MCF 10A (cell line): ENCODE results near the gene PRKCZ. TPM values are rescaled to one million over a fixed set of nuclear protein-coding genes. Genes with fewer than 3 reads are reported as not detected.

Source experiments
- BruUV-seq: library from RNA; stranded (reverse); fragments of 400-500 nt; replicated peaks from 2 replicates; lab custom pipeline; 2021; lab: Mats Ljungman, UMichigan
- CTCF ChIA-PET: fragments of 300-600 bp; sonication (Branson Sonifier 250); formaldehyde crosslinking; extraction: SDS; loops from one replicate; lab custom pipeline; 2021; ENCODE audit warnings: antibody characterized with exemption, inconsistent platforms; lab: Yijun Ruan, JAX
- POLR2A ChIA-PET: fragments of 300-600, 350-650 bp; sonication (Branson Sonifier 250); formaldehyde crosslinking; extraction: SDS; loops from one replicate; lab custom pipeline; 2020; ENCODE audit warnings: antibody characterized with exemption, inconsistent platforms; lab: Yijun Ruan, JAX
- DNase-seq: peaks from one replicate; pipeline ENCODE4 v3.0.0-alpha.2; 2018; ENCODE audit not compliant: unreplicated experiment
- H3K27ac Mint-ChIP-seq: one replicate; pipeline ENCODE4 v1.8.0; 2022; ENCODE audit warnings: mild to moderate bottlenecking, low read depth, mixed read lengths; ENCODE audit not compliant: unreplicated experiment
- H3K27me3 Mint-ChIP-seq: one replicate; pipeline ENCODE4 v1.8.0; 2022; ENCODE audit warnings: mixed read lengths; ENCODE audit not compliant: insufficient read depth, unreplicated experiment
- H3K36me3 Mint-ChIP-seq: one replicate; pipeline ENCODE4 v1.8.0; 2022; ENCODE audit warnings: mild to moderate bottlenecking, moderate library complexity, mixed read lengths; ENCODE audit not compliant: insufficient read depth, unreplicated experiment
- H3K4me1 Mint-ChIP-seq: one replicate; pipeline ENCODE4 v1.8.0; 2022; ENCODE audit warnings: mixed read lengths; ENCODE audit not compliant: insufficient read depth, unreplicated experiment
- H3K4me3 Mint-ChIP-seq: one replicate; pipeline ENCODE4 v1.8.0; 2022; ENCODE audit warnings: mild to moderate bottlenecking, moderate library complexity, mixed read lengths; ENCODE audit not compliant: unreplicated experiment
- H3K9me3 Mint-ChIP-seq: one replicate; pipeline ENCODE4 v1.8.0; 2022; ENCODE audit warnings: mixed read lengths; ENCODE audit not compliant: unreplicated experiment
- intact Hi-C: fragments of 100-400 bp; cut with micrococcal nuclease; formaldehyde crosslinking; loops from 2 replicates; pipeline ENCODE4 v1.14.1; 2022
- total RNA-seq: library from RNA; stranded (reverse); gene quantifications from 2 replicates; pipeline ENCODE4 v1.2.3, GENCODE V29; 2022
- TF ChIP-seq, protein P1 (sequence below): fragments of 200-600 bp; IDR thresholded peaks from one replicate; pipeline ENCODE4 v1.8.0; 2022; ENCODE audit warnings: antibody characterized with exemption, mild to moderate bottlenecking; ENCODE audit not compliant: unreplicated experiment

The PRKCZ gene
- total RNA-seq, 1 experiment from 2014 or later, result 24.9 TPM

DNA sequence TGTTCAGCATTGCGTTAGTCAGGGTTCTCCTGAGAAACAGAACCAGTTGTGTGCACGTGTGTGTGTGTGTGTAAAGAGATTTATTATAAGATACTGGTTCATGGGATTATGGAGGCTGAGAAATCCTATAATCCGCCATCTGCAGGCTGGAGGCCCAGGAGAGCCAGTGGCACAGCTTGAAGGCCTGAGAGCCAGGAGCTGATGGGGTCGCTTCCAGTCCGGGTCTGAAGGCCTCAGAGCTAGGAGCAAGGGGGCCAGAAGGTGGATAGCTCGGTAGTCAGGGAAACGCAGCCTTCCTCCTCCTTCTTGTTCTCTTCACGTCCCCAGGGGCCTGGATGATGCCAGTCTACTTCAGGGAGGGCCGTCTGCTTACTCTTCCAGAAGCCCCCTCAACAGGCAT lies 106.7 kb downstream of the PRKCZ start:
- no peak overlapping the region for H3K27ac Mint-ChIP-seq
- no peak overlapping the region for H3K4me3 Mint-ChIP-seq
- CTCF ChIA-PET, result interaction anchor here (1.1 to 2.1 kb wide), 2 partner anchors 17 to 18 kb away, joined by 4 to 14 read pairs; no protein-coding TSS in a partner anchor
- H3K27me3 Mint-ChIP-seq, result no peaks in the 10 kb centered on the region
- no peak for DNase-seq
- H3K36me3 Mint-ChIP-seq, result peaks cover 17% of the 10 kb centered on the region
- no TSS peak for BruUV-seq
- intact Hi-C loops, result no loop called here
- no peaks in the 10 kb centered on the region for H3K4me1 Mint-ChIP-seq
- POLR2A ChIA-PET, result no interaction called here
- H3K9me3 Mint-ChIP-seq, result peaks cover 10% of the 10 kb centered on the region
- TF ChIP-seq, protein P1, sequence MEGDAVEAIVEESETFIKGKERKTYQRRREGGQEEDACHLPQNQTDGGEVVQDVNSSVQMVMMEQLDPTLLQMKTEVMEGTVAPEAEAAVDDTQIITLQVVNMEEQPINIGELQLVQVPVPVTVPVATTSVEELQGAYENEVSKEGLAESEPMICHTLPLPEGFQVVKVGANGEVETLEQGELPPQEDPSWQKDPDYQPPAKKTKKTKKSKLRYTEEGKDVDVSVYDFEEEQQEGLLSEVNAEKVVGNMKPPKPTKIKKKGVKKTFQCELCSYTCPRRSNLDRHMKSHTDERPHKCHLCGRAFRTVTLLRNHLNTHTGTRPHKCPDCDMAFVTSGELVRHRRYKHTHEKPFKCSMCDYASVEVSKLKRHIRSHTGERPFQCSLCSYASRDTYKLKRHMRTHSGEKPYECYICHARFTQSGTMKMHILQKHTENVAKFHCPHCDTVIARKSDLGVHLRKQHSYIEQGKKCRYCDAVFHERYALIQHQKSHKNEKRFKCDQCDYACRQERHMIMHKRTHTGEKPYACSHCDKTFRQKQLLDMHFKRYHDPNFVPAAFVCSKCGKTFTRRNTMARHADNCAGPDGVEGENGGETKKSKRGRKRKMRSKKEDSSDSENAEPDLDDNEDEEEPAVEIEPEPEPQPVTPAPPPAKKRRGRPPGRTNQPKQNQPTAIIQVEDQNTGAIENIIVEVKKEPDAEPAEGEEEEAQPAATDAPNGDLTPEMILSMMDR, result no peak

DNA sequence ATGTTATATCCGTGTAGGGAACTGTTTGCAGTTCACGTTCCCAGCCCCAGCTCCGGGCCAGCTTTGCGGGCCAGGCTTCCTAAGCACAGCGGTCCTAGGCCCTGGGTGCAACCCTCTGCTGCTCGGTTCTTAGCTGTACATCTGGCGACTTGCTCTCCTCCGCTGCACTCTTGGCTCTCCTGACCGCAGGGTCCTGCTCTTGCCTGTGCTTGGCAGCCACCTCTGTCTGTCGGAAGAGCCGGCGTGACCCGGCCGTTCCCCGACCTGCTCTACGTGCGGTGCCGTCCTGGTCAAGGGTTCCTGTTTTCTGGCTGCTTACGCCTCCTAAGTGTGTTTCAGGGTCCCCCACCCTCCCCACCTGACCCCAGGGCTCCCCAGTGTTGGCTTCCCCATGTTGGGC lies 107.6 kb downstream of the PRKCZ start:
- H3K27ac Mint-ChIP-seq, result no peak overlapping the region
- peaks cover 12% of the 10 kb centered on the region for H3K36me3 Mint-ChIP-seq
- DNase-seq, result no peak
- H3K27me3 Mint-ChIP-seq, result no peaks in the 10 kb centered on the region
- BruUV-seq, result no TSS peak
- H3K4me3 Mint-ChIP-seq, result no peak overlapping the region
- H3K4me1 Mint-ChIP-seq, result no peaks in the 10 kb centered on the region
- intact Hi-C loops, result no loop called here
- CTCF ChIA-PET, result interaction anchor here (0.6 to 2.1 kb wide), 3 partner anchors 12 to 18 kb away, joined by 3 to 14 read pairs (median 3); no protein-coding TSS in a partner anchor
- POLR2A ChIA-PET, result no interaction called here
- peaks cover 10% of the 10 kb centered on the region for H3K9me3 Mint-ChIP-seq
- TF ChIP-seq, protein P1, result no peak

DNA sequence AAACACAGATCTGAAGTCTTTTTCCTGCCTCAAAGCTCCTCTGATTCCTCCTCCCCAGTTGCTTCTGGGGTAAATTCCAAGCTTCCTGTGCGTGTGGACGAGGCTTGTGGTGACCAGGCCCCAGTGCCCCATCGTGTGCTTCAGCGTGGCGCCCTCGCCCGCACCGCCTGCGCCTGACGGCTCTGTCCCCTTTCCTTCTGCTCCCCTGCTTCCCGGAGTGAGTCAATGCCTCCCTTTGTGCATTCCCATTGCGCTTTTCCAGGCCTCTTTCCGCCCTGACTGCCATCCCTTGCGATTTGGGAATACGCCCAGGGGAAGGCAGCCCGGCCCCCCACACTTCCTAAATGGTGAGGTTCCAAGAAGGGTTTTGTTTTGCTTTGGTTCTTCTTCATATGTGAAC lies 108.1 kb downstream of the PRKCZ start:
- TF ChIP-seq, protein P1, result no peak
- no TSS peak for BruUV-seq
- intact Hi-C loops, result no loop called here
- Mint-ChIP-seq H3K4me1 (no peaks in the 10 kb centered on the region), H3K27me3 (no peaks in the 10 kb centered on the region), H3K27ac (no peak overlapping the region), H3K4me3 (no peak overlapping the region), H3K36me3 (peaks cover 7% of the 10 kb centered on the region), H3K9me3 (peaks cover 10% of the 10 kb centered on the region)
- DNase-seq, result no peak
- CTCF ChIA-PET, result interaction anchor here (0.6 to 2.1 kb wide), 3 partner anchors 12 to 18 kb away, joined by 3 to 14 read pairs (median 3); no protein-coding TSS in a partner anchor
- POLR2A ChIA-PET, result no interaction called here

DNA sequence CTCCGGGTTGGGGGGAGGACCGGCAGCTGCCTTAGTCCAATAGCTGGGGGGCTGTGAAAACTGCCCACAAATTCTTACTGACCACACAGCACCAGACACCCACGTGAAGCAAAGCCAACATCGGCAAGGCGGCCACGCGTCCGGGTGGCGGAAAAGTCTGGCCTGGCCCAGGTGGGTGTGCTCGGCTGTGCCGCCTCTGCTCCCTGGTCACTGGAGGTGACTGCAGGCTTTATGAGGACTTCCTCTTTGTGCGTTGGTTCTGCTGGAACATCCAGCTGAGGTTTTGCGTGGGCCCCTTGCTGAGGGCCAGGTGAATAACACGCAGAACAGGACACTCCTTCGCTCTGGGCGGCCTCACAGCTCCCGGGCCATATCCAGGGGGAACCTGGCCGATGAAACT lies 108.9 kb downstream of the PRKCZ start:
- Mint-ChIP-seq H3K36me3 (peaks cover 8% of the 10 kb centered on the region), H3K4me1 (no peaks in the 10 kb centered on the region), H3K4me3 (no peak overlapping the region), H3K27me3 (no peaks in the 10 kb centered on the region), H3K27ac (no peak overlapping the region), H3K9me3 (peaks cover 10% of the 10 kb centered on the region)
- TF ChIP-seq, protein P1, result no peak
- ChIA-PET CTCF (no interaction called here), POLR2A (no interaction called here)
- no TSS peak for BruUV-seq
- intact Hi-C loops, result no loop called here
- DNase-seq, result no peak
